GM12875 (cell line): Measurements from ENCODE around the gene UNC45A.
"Not testable (repeated sequence)": the region's sequence is repeated elsewhere in the genome, so short reads cannot be mapped to it uniquely, and the experiment has no call there.

ENCODE experiments used
- H3K4me3 ChIP-seq: one replicate; pipeline ENCODE4 v1.5.1; 2011; ENCODE audit warnings: low read depth, low read length, control low read depth
- TF ChIP-seq, protein P1 (sequence below): IDR thresholded peaks from 2 replicates; pipeline ENCODE4 v1.5.1; 2011; ENCODE audit warnings: low read depth, mild to moderate bottlenecking, control low read depth, inconsistent platforms, low read length, moderate library complexity, borderline replicate concordance; ENCODE audit not compliant: insufficient read depth

The UNC45A gene

DNA sequence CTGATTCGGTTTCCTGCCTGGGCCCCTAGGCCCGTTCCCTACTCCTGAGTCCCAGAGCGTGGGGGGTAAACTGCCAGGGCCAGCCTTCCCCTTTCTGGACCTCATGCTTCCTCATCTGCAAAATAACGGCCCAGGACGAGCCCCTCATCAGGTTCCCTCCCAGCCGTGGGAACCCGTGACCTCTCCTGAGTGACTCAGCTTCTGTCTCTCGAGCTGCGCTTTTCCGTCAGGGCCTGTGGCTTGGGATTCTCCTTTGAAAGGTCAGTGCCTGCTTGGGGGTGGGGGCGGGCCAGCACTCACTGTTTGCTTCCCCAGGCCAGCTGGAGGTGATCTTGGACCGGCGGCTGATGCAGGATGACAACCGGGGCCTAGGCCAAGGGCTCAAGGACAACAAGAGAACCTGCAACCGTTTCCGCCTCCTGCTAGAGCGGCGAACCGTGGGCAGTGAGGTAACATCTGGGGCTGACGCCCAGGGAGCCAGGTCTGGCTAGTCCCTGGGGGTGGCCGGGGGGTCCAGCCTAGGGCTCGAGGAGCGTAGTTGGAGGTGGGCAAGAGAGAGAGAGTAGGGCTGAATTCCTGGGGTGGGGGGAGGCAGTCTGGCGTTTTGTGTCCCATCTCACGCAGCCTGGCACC is 19.2 kb upstream of the UNC45A start:
- TF ChIP-seq, protein P1, sequence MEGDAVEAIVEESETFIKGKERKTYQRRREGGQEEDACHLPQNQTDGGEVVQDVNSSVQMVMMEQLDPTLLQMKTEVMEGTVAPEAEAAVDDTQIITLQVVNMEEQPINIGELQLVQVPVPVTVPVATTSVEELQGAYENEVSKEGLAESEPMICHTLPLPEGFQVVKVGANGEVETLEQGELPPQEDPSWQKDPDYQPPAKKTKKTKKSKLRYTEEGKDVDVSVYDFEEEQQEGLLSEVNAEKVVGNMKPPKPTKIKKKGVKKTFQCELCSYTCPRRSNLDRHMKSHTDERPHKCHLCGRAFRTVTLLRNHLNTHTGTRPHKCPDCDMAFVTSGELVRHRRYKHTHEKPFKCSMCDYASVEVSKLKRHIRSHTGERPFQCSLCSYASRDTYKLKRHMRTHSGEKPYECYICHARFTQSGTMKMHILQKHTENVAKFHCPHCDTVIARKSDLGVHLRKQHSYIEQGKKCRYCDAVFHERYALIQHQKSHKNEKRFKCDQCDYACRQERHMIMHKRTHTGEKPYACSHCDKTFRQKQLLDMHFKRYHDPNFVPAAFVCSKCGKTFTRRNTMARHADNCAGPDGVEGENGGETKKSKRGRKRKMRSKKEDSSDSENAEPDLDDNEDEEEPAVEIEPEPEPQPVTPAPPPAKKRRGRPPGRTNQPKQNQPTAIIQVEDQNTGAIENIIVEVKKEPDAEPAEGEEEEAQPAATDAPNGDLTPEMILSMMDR = no peak
- no peak overlapping the region for H3K4me3 ChIP-seq

DNA sequence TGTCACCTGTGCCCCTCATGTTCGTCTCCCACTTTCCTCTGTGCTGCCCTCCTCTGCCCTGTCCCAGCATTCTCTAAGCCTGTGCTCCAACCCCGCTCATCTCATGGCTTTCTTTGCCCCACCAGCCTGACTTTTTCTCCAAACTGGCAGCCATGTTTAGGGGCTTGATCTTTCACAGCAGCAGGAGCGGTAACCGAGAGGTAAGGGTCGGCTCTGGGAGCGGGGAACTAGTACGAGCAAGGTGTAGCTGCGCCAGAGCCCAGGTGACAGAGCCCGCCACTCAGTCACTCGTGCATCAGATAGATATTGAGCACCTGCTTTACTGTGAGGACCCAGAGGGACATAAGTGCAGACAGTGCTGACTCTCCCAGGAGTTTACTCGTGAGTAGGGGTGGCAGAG is 18.6 kb upstream of the UNC45A start:
- no peak overlapping the region for H3K4me3 ChIP-seq
- TF ChIP-seq, protein P1 = no peak

DNA sequence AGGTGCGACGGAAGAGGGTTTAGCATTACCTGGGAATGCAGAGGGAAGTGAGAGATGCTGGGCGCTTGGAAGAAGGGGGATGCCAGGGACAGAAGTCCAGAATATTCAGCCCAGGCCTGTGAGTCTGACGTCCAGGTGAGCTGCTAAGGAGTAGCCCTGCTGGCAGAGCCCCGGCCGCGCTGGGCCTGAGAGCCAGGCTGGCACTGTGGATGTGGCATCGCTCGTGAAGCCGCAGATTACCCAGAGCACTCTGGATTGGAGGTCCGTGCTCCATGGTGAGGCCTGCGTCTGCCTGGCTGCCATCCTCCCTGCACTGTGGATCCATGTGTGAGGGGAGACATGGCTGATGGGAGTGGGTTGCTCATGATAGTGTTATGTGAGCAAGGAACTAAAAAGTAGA is 17.5 kb upstream of the UNC45A start:
- no peak overlapping the region for H3K4me3 ChIP-seq
- TF ChIP-seq, protein P1 = no peak

DNA sequence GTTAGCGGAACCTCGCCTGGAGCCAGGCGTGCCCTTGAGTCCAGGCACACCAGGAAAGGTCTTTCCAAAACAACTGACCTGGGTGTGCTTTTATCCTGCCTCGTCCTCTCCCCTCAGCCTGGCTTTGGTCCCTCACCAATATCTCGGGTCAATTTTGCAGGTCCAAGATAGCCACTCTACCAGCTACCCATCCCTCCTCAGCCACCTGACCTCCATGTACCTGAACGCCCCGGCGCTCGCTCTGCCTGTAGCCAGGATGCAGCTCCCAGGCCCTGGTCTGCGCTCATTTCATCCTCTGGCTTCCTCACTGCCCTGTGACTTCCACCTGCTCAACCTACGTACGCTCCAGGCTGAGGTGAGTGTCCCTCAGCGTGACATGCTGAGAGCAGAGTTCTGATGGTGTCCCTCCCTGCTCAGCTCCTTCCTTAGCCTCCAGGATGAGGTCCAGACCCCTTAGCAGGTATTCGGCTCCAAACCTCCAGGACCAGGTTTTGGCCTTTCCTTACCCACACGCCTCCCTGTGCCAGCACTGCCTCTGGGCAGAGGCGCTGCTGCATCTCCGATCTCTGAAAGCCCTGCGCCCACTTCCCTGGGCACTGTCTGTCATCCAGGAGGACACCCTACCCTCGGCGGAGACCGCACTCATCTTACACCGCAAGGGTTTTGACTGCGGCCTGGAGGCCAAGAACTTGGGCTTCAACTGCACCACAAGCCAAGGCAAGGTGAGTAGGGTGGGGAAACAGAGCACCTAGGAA is 16.9 kb upstream of the UNC45A start:
- no peak overlapping the region for H3K4me3 ChIP-seq
- TF ChIP-seq, protein P1 = no peak

DNA sequence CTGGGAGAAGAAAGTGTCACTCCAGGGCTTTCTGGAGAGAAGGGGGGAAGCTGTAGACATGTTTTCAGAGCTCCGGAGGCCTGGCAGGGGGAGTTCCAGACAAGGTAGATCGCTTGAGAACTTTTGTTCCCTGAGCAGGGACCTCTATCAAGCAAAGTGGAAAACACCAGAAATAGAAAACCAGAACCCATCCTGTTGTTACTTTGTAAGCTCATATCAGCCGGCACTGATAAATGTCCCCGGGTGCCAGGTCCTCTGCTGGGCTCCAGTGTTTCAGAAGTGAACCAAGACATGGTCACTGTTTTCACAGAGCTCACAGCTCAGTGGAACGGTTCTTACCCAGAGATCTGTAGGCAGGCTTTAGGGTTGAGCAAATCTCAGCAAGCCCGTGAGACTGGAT is 16.2 kb upstream of the UNC45A start:
- TF ChIP-seq, protein P1 = no peak
- H3K4me3 ChIP-seq = no peak overlapping the region

DNA sequence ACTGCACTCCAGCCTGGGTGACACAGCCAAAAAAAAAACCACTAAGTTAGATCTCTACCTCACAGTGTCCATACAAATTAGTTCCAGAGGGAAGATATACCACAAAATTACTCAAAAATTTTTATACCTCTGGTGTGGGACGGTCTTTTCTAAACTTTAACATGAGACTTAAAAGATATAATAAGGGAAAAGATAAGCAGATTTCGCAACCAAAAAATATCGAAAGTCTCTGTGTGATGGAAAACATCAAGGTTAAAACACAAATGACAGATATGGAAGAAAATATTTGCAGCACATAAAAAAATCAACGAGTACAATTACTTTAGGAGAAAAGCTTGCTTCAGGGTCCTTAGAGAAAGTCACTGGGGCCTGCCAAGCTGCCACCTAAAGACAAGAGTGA is 13.2 kb upstream of the UNC45A start:
- H3K4me3 ChIP-seq = no peak overlapping the region
- TF ChIP-seq, protein P1 = no peak

DNA sequence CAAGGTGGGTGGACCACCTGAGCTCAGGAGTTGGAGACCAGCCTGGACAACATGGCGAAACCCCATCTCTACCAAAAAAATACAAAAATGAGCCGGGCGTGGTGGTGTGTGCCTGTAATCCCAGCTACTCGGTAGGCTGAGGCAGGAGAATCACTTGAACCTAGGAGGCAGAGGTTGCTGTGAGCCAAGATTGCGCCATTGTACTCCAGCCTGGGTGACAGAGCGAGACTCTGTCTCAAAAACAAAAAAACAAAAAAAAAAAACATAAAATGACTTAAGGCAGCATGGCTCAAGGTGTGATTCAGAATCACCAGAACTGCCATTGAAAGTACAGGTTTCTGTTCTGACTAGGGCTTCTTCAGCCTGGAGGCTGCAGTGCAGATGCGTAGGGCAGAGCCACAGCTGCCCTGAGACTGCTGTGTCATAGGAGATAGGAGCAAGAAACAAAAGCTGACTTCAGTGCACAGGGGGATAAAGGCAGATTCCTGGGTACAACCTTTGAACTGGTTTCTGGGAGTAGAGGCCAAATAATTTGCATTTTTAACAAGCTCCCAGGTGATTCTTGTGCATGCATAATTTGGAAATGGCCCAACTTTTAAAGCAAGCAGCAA is 12.3 kb upstream of the UNC45A start:
- H3K4me3 ChIP-seq = not testable (repeated sequence)
